ENCODE measurements around the gene CHD2. TPM values are rescaled to one million over a fixed set of nuclear protein-coding genes. Genes with fewer than 3 reads are reported as not detected.

Gene CHD2
- total RNA-seq, 1 donor from 2014 or later = 100 TPM

DNA sequence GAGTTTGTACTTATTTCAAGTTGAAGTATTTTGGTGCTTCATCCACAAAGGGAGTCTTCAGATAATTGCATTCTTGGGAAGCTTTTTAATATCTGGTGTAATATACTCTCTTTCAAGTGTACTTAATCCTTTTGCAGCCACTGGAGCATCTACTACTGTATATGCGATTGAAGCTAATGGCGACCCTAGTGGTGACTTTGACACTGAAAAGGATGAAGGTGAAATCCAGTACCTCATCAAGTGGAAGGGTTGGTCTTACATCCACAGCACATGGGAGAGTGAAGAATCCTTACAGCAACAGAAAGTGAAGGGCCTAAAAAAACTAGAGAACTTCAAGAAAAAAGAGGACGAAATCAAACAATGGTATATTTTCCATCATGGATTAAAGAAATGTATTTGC, 42.6 kb downstream of the CHD2 start:
- DNase-seq (ENCODE audit: extremely low spot score in 2 of 2) = no peak
- no peak overlapping the region for H3K4me3 ChIP-seq
- no peaks in the 10 kb centered on the region for H3K9me3 ChIP-seq
- peaks cover 6 to 90% of the 10 kb centered on the region in 2 donors for H3K36me3 ChIP-seq
- TF ChIP-seq POLR2AphosphoS5 (IDR thresholded peaks at IDR 0.05; ENCODE audit: insufficient read depth in 1 of 2, low read depth in 1 of 2) (no peak), POLR2A (IDR thresholded peaks at IDR 0.05) (no peak)
- TF ChIP-seq, protein P1, sequence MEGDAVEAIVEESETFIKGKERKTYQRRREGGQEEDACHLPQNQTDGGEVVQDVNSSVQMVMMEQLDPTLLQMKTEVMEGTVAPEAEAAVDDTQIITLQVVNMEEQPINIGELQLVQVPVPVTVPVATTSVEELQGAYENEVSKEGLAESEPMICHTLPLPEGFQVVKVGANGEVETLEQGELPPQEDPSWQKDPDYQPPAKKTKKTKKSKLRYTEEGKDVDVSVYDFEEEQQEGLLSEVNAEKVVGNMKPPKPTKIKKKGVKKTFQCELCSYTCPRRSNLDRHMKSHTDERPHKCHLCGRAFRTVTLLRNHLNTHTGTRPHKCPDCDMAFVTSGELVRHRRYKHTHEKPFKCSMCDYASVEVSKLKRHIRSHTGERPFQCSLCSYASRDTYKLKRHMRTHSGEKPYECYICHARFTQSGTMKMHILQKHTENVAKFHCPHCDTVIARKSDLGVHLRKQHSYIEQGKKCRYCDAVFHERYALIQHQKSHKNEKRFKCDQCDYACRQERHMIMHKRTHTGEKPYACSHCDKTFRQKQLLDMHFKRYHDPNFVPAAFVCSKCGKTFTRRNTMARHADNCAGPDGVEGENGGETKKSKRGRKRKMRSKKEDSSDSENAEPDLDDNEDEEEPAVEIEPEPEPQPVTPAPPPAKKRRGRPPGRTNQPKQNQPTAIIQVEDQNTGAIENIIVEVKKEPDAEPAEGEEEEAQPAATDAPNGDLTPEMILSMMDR (IDR thresholded peaks at IDR 0.05) = no peak
- no peaks in the 10 kb centered on the region for H3K27me3 ChIP-seq
- no peak overlapping the region for H3K27ac ChIP-seq
- H3K4me1 ChIP-seq = no peaks in the 10 kb centered on the region
- intact Hi-C loops (cut with DNase I) = no loop called here

DNA sequence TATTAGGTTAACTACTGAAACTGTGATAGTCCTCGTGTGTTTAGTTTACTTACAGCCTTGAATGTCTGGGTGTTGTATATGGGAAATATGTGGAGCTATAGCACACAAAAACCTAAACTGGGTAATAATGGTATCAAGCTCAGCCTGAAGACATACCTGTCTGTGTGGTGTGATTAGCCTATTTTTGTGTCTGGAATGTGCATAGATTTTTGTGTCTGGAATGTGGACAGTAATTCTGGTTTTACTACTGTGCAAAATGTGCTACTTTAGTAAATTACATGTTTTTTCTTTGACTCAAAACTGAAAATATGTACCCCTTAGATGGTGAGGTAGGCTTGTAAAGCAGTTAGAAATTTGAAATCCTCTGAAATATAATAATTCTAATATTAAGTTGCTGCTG, 43.5 kb downstream of the CHD2 start:
- H3K27ac ChIP-seq = no peak overlapping the region
- TF ChIP-seq POLR2AphosphoS5 (IDR thresholded peaks at IDR 0.05; ENCODE audit: insufficient read depth in 1 of 2, low read depth in 1 of 2) (no peak), POLR2A (IDR thresholded peaks at IDR 0.05) (no peak)
- TF ChIP-seq, protein P1 (IDR thresholded peaks at IDR 0.05) = no peak
- intact Hi-C loops (cut with DNase I) = no loop called here
- peaks cover 6 to 90% of the 10 kb centered on the region in 2 donors for H3K36me3 ChIP-seq
- no peak overlapping the region for H3K4me3 ChIP-seq
- no peaks in the 10 kb centered on the region for H3K27me3 ChIP-seq
- no peak for DNase-seq (ENCODE audit: extremely low spot score in 2 of 2)
- H3K4me1 ChIP-seq = no peaks in the 10 kb centered on the region
- peaks cover 2% of the 10 kb centered on the region for H3K9me3 ChIP-seq

DNA sequence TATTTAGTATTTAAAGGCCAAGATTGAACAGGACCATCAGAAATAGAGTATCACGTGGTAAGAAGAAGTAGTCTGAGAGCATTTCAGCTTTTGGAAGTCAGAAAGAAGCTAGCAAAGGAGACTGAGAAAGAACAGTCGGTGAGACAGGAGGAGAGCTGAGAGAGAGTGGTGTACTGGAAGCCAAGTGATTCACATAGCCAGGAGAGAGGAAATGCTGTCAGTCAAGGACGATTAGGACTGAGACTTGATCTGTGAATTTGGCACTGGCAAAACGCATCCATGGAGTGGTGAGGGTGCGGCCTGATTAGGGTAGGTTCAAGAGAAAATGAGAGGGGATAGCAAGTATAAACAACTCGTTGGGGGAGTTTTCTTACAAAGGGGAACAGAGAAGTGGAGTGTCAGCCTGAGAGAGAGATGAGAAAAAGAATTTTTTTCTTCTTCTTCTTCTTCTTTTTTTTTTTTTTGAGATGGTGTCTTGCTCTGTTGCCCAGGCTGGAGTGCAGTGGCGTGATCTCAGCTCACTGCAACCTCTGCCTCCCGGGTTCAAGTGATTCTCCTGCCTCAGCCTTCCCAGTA, 44.9 kb downstream of the CHD2 start:
- Histone ChIP-seq H3K9me3 (peaks cover 16% of the 10 kb centered on the region), H3K4me3 (no peak overlapping the region), H3K4me1 (no peaks in the 10 kb centered on the region), H3K27ac (no peak overlapping the region), H3K36me3 (peaks cover 6 to 90% of the 10 kb centered on the region in 2 donors), H3K27me3 (no peaks in the 10 kb centered on the region)
- intact Hi-C loops (cut with DNase I) = no loop called here
- DNase-seq (ENCODE audit: extremely low spot score in 2 of 2) = no peak
- TF ChIP-seq, protein P1 (IDR thresholded peaks at IDR 0.05) = no peak
- TF ChIP-seq POLR2A (IDR thresholded peaks at IDR 0.05) (no peak), POLR2AphosphoS5 (IDR thresholded peaks at IDR 0.05; ENCODE audit: insufficient read depth in 1 of 2, low read depth in 1 of 2) (no peak)

DNA sequence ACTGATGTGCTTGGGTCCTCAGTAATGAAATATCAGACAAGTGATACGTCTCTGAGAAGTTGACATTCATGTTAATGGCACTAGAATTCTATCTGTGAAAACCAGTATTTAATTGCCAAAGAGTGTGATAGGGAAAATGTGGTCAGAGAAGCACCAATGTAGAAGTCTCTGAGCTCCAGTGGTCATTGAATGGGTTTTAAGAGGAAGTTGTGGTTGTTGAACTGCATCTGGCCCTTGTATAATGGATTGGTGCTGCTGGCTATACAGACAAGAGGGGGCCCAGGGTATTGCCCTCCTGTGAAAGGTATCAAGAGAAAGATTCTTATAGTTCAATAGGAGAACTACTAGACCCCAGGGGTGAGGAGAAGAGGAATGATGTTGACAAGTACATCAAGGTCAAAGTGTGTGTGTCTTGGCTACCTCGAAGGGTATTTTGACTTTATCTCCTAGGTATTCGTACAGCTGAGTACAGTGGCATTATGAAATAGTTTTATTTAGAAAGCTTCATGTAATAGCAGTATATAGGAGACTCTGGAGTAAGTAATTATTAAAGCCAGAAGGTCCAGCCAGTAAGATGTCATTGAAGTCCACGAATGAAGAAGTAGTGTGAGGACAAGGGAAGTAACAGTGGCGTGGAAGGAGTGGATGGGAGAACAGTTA, 47.1 kb downstream of the CHD2 start:
- H3K27ac ChIP-seq = no peak overlapping the region
- peaks cover 20% of the 10 kb centered on the region for H3K9me3 ChIP-seq
- H3K27me3 ChIP-seq = no peaks in the 10 kb centered on the region
- peaks cover 6 to 91% of the 10 kb centered on the region in 2 donors for H3K36me3 ChIP-seq
- TF ChIP-seq POLR2A (IDR thresholded peaks at IDR 0.05) (no peak), POLR2AphosphoS5 (IDR thresholded peaks at IDR 0.05; ENCODE audit: insufficient read depth in 1 of 2, low read depth in 1 of 2) (no peak)
- TF ChIP-seq, protein P1 (IDR thresholded peaks at IDR 0.05) = no peak
- no peaks in the 10 kb centered on the region for H3K4me1 ChIP-seq
- no peak for DNase-seq (ENCODE audit: extremely low spot score in 2 of 2)
- no peak overlapping the region for H3K4me3 ChIP-seq
- intact Hi-C loops (cut with DNase I) = no loop called here
